Naive thymus-derived CD8-positive, alpha-beta T cell (primary cell): Measurements from ENCODE around the gene RP2. TPM values are rescaled to one million over a fixed set of nuclear protein-coding genes. Genes with fewer than 3 reads are reported as not detected.
A peak's percentile ranks its signal among the peaks of the same experiment; 100 is the strongest.

Experiments used
- ATAC-seq, 2 donors: fragments of 150-1000 bp; cut with Tn5 transposase in 1 of 2; sonication (Bioruptor Pico), chemical (Tn5 transposase) in 1 of 2; 1 replicate in 1 of 2; 2 replicates in 1 of 2; pipeline ENCODE4 v1.10.0; 2021; ENCODE audit warnings: mild to moderate bottlenecking in 2 of 2, moderate library complexity in 2 of 2
- POLR2A ChIA-PET: fragments of 350-600 bp; sonication (Branson Sonifier 250); formaldehyde crosslinking; loops from one replicate; lab custom pipeline; 2021; ENCODE audit warnings: antibody characterized with exemption; lab: Charles Lee
- DNase-seq, 10 donors: peaks; one replicate each; pipeline versions ENCODE4 v3.0.0 to v3.0.0-alpha.2; 2020 to 2022
- H3K27ac Mint-ChIP-seq, 10 donors: one replicate each; pipeline ENCODE4 v1.8.0; 2020 to 2022; ENCODE audit warnings: mild to moderate bottlenecking in 10 of 10, mixed read lengths in 10 of 10, moderate library complexity in 4 of 10, inconsistent platforms in 1 of 10
- H3K27me3 Mint-ChIP-seq, 5 donors: one replicate each; pipeline ENCODE4 v1.8.0; 2021 to 2022; ENCODE audit warnings: mixed read lengths in 5 of 5
- H3K36me3 Mint-ChIP-seq, 3 donors: one replicate each; pipeline ENCODE4 v1.8.0; 2020 to 2022; ENCODE audit warnings: mixed read lengths in 3 of 3, mild to moderate bottlenecking in 2 of 3, inconsistent platforms in 1 of 3
- H3K4me1 Mint-ChIP-seq, 4 donors: one replicate each; pipeline ENCODE4 v1.8.0; 2021 to 2022; ENCODE audit warnings: mixed read lengths in 4 of 4
- H3K4me3 Mint-ChIP-seq, 10 donors: one replicate each; pipeline ENCODE4 v1.8.0; 2020 to 2022; ENCODE audit warnings: mild to moderate bottlenecking in 10 of 10, mixed read lengths in 10 of 10, moderate library complexity in 6 of 10, inconsistent platforms in 1 of 10
- H3K9me3 Mint-ChIP-seq, 9 donors: one replicate each; pipeline ENCODE4 v1.8.0; 2020 to 2022; ENCODE audit warnings: mixed read lengths in 9 of 9, mild to moderate bottlenecking in 3 of 9, inconsistent platforms in 1 of 9, moderate library complexity in 1 of 9
- polyA plus RNA-seq, 3 donors: library from polyadenylated mRNA; unstranded; fragments of 300-500 nt; fragmentation: Illumina TruSeq; gene quantifications; one replicate each; pipeline ENCODE4 v1.2.3, GENCODE V29; 2021
- total RNA-seq, 8 experiments: library from RNA in 2 of 8; stranded (reverse) in 2 of 8; gene quantifications; one replicate each; pipeline ENCODE4 v1.2.3 and lab custom pipeline; 2021 to 2026

RP2 gene
- total RNA-seq (1 to 10 TPM; 6.9 to 7.5 TPM), polyA plus RNA-seq (1 to 10 TPM; 3.7 to 4.1 (median 3.7) TPM), total RNA-seq (lab: John Stamatoyannopoulos, UW) (6.9 to 17.3 (median 14.4) reads per million in 6 experiments)

GRCh38 chrX:46836701-46837557 lies at the start of gene RP2:
Gene RP2 (plus strand): TSS chrX:46837043. CDS start chrX:46837101, 58 bp downstream.
- Mint-ChIP-seq H3K27ac (peak within 1 kb of the TSS; percentile 81 to 97 (median 96)), H3K4me3 (peak within 1 kb of the TSS; percentile 90 to 99 (median 95)), H3K36me3 (no peaks in the 10 kb centered on the region), H3K9me3 (no peaks in the 10 kb centered on the region), H3K27me3 (no peaks in the 10 kb centered on the region), H3K4me1 (peaks cover 3 to 32% (median 11%) of the 10 kb centered on the region in 4 donors)
- DNase-seq (peak; percentile 72 to 92 (median 82)), ATAC-seq (peak; percentile 97 to 98)
- POLR2A ChIA-PET, result interaction anchor here (1.0 kb wide), 1 partner anchor 43 kb away, joined by 3 read pairs; no protein-coding TSS in a partner anchor

- POLR2A ChIA-PET, result no interaction called here
- H3K27me3 Mint-ChIP-seq, result no peaks in the 10 kb centered on the region
- no peak for DNase-seq
- peaks cover 0 to 2% (median 0%) of the 10 kb centered on the region in 9 donors for H3K9me3 Mint-ChIP-seq
- no peak overlapping the region for H3K27ac Mint-ChIP-seq
- no peak for ATAC-seq
- H3K36me3 Mint-ChIP-seq, result no peaks in the 10 kb centered on the region
- H3K4me1 Mint-ChIP-seq, result peaks cover 0 to 17% (median under 1%) of the 10 kb centered on the region in 4 donors
- no peak overlapping the region for H3K4me3 Mint-ChIP-seq
These were observed 47.9 kb upstream of the RP2 start for GRCh38 chrX:46788902-46789301.

GRCh38 chrX:46791927-46792809 lies 44.7 kb upstream of the RP2 start:
- Mint-ChIP-seq H3K4me3 (peak overlapping the region in 2 of 10 donors; percentile 14 to 50), H3K4me1 (peaks cover 0 to 17% (median under 1%) of the 10 kb centered on the region in 4 donors), H3K27ac (peak overlapping the region in 2 of 10 donors; percentile 65 to 69), H3K9me3 (no peaks in the 10 kb centered on the region), H3K27me3 (no peaks in the 10 kb centered on the region), H3K36me3 (no peaks in the 10 kb centered on the region)
- DNase-seq (no peak), ATAC-seq (no peak)
- POLR2A ChIA-PET, result no interaction called here

- H3K4me3 Mint-ChIP-seq, result peak overlapping the region in 2 of 10 donors; percentile 14 to 50
- POLR2A ChIA-PET, result no interaction called here
- ATAC-seq (no peak), DNase-seq (no peak)
- H3K4me1 Mint-ChIP-seq, result peaks cover 0 to 17% (median under 1%) of the 10 kb centered on the region in 4 donors
- no peaks in the 10 kb centered on the region for H3K27me3 Mint-ChIP-seq
- no peaks in the 10 kb centered on the region for H3K9me3 Mint-ChIP-seq
- H3K27ac Mint-ChIP-seq, result peak overlapping the region in 2 of 10 donors; percentile 65 to 69
- H3K36me3 Mint-ChIP-seq, result no peaks in the 10 kb centered on the region
These were observed 44.0 kb upstream of the RP2 start for GRCh38 chrX:46792810-46793188.

GRCh38 chrX:46793386-46794143 lies 43.3 kb upstream of the RP2 start:
- ATAC-seq (no peak), DNase-seq (no peak)
- Mint-ChIP-seq H3K4me1 (peaks cover 0 to 17% (median under 1%) of the 10 kb centered on the region in 4 donors), H3K27me3 (no peaks in the 10 kb centered on the region), H3K36me3 (no peaks in the 10 kb centered on the region), H3K27ac (peak overlapping the region in 1 of 10 donors; percentile 26), H3K4me3 (no peak overlapping the region), H3K9me3 (no peaks in the 10 kb centered on the region)
- POLR2A ChIA-PET, result no interaction called here

GRCh38 chrX:46796574-46797191 lies 40.2 kb upstream of the RP2 start:
- Mint-ChIP-seq H3K36me3 (no peaks in the 10 kb centered on the region), H3K4me1 (peaks cover 0 to 17% (median 2%) of the 10 kb centered on the region in 4 donors), H3K4me3 (no peak overlapping the region), H3K27ac (no peak overlapping the region), H3K27me3 (peaks cover 0 to 4% (median 0%) of the 10 kb centered on the region in 5 donors), H3K9me3 (no peaks in the 10 kb centered on the region)
- peak; percentile 36 to 63 for ATAC-seq
- POLR2A ChIA-PET, result no interaction called here
- DNase-seq, result peak; percentile 21 to 76 (median 48)

GRCh38 chrX:46803140-46803539 lies 33.7 kb upstream of the RP2 start:
- POLR2A ChIA-PET, result no interaction called here
- DNase-seq (no peak), ATAC-seq (no peak)
- Mint-ChIP-seq H3K4me3 (no peak overlapping the region), H3K27me3 (peaks cover 0 to 7% (median 2%) of the 10 kb centered on the region in 5 donors), H3K9me3 (no peaks in the 10 kb centered on the region), H3K27ac (no peak overlapping the region), H3K36me3 (no peaks in the 10 kb centered on the region), H3K4me1 (peaks cover 0 to 3% (median 0%) of the 10 kb centered on the region in 4 donors)

- Mint-ChIP-seq H3K4me3 (no peak overlapping the region), H3K27ac (no peak overlapping the region), H3K4me1 (peaks cover 0 to 3% (median 0%) of the 10 kb centered on the region in 4 donors), H3K9me3 (no peaks in the 10 kb centered on the region), H3K27me3 (peaks cover 0 to 7% (median 2%) of the 10 kb centered on the region in 5 donors), H3K36me3 (no peaks in the 10 kb centered on the region)
- POLR2A ChIA-PET, result no interaction called here
- ATAC-seq, result no peak
- DNase-seq, result no peak
These were observed 31.6 kb upstream of the RP2 start for GRCh38 chrX:46805270-46805669.

- Mint-ChIP-seq H3K36me3 (peaks cover 0 to 1% (median 0%) of the 10 kb centered on the region in 3 donors), H3K27ac (no peak overlapping the region), H3K4me1 (no peaks in the 10 kb centered on the region), H3K4me3 (no peak overlapping the region), H3K27me3 (peaks cover 0 to 5% (median 0%) of the 10 kb centered on the region in 5 donors), H3K9me3 (peaks cover 0 to 4% (median 0%) of the 10 kb centered on the region in 9 donors)
- ATAC-seq, result no peak
- POLR2A ChIA-PET, result no interaction called here
- DNase-seq, result no peak
These were observed 25.7 kb upstream of the RP2 start for GRCh38 chrX:46811121-46811520.

- H3K4me3 Mint-ChIP-seq, result no peak overlapping the region
- peaks cover 0 to 1% (median 0%) of the 10 kb centered on the region in 3 donors for H3K36me3 Mint-ChIP-seq
- no peak for ATAC-seq
- no peak overlapping the region for H3K27ac Mint-ChIP-seq
- H3K9me3 Mint-ChIP-seq, result peaks cover 0 to 4% (median 0%) of the 10 kb centered on the region in 9 donors
- H3K27me3 Mint-ChIP-seq, result peaks cover 0 to 5% (median 0%) of the 10 kb centered on the region in 5 donors
- H3K4me1 Mint-ChIP-seq, result no peaks in the 10 kb centered on the region
- POLR2A ChIA-PET, result no interaction called here
- DNase-seq, result no peak
These were observed 24.4 kb upstream of the RP2 start for GRCh38 chrX:46812445-46812844.

GRCh38 chrX:46814966-46815365 lies 21.9 kb upstream of the RP2 start:
- H3K27ac Mint-ChIP-seq, result no peak overlapping the region
- peaks cover 0 to 5% (median 0%) of the 10 kb centered on the region in 5 donors for H3K27me3 Mint-ChIP-seq
- H3K36me3 Mint-ChIP-seq, result peaks cover 0 to 1% (median 0%) of the 10 kb centered on the region in 3 donors
- H3K4me1 Mint-ChIP-seq, result no peaks in the 10 kb centered on the region
- H3K4me3 Mint-ChIP-seq, result no peak overlapping the region
- DNase-seq (no peak), ATAC-seq (no peak)
- POLR2A ChIA-PET, result no interaction called here
- peaks cover 0 to 5% (median 0%) of the 10 kb centered on the region in 9 donors for H3K9me3 Mint-ChIP-seq
